ENCODE results near the gene ABCB1. TPM values are rescaled to one million over a fixed set of nuclear protein-coding genes. Genes with fewer than 3 reads are reported as not detected.
A peak's percentile ranks its signal among the peaks of the same experiment; 100 is the strongest.
"Not testable (repeated sequence)": the region's sequence is repeated elsewhere in the genome, so short reads cannot be mapped to it uniquely, and the experiment has no call there.

ABCB1 gene
- polyA plus RNA-seq, 12 donors: 0.22 to 0.88 (median 0.59) TPM; not detected in 2

DNA sequence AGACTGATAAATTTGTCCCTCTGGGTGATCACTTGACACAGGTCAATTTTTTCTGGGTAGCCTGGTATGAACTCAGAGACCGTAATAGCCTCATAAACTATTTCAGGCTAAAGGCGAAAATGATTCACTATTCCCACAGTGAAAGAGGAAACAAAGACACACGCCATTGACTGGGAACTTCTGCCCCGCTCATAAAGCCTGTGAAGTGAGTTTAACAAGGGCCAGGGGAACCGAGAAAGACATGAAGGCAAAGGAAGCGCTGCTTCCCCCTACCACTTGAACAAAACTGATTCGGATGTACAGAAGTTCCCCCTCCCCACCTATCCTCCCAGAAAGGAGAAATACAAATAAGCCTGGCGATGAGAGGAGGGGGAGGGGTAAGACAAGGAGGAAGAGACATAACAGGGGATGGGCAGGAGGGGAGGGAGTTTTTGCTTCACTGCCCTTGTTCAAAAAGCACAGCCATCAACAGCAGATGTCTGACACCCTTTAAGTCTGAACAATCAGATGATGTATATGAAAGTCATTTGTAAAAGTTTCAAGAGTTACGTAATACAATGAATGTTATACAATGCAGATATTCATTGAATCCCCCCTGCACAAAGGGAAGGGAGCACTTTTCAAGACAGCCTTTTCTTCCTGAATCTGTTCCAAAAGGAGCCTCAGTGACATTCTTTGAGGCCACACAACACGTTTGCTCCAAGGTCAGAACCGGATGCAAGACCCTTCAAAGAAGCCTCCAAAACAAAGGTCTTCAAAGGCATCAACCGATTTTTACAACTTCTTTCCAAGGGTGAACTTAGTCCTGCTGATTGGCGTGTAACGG, 125.9 kb downstream of the ABCB1 start:
- DNase-seq: peak; percentile 22

DNA sequence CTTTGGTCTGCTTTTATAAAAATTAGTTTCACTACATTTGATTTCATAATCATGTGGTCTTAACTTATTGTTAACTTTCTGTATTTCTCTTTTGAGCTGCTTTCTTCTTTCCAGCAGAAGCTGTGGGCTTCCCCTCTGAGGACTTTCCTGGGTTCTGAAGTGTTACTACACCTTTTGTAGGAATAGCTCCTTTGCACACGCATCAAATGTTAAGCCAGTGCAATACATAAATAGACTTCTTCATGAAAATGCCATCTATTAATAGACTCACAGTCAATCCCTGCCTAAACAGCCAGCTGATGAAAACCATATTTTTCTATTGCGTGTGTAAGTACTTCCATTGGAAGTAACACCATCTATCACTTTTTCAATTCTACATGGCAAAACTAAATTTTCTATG, 126.7 kb downstream of the ABCB1 start:
- no peak for DNase-seq

DNA sequence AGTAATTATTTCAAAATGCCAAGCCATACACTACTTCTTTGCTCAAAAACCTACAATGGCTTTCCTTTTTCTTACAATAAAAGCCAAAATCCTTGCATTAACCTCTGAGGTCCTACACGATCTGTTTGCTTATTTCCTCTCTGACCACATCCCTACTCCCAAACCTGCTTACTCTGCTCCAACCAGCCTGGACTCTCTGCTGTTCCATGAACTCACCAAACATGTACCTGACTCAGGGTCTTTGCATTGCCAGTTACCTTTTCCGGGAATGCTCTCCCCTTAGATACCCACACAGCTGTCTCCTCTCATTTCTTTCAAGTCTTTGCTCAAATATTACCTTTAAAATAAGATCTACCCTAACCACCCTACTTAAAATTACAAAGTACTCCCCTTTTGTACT, 127.5 kb downstream of the ABCB1 start:
- no peak for DNase-seq

DNA sequence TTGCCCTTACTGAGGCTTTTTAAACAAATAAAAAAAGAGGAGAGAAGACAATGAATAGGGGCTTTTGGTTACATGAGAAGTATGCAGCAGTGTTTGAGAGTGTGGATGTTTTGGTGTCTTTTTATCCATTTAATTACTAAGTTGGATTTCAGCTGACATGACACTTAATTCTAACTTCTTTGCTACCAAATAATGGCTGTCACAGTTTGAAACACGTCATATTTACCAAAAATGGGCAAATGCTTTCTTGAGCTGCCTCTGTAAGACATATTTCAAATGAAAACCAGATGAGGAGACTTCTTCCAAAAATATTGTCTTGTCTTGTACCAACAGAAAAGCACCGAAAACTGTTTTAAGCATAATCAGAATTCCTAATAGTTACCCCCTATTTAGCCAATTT, 129.2 kb downstream of the ABCB1 start:
- DNase-seq: no peak

DNA sequence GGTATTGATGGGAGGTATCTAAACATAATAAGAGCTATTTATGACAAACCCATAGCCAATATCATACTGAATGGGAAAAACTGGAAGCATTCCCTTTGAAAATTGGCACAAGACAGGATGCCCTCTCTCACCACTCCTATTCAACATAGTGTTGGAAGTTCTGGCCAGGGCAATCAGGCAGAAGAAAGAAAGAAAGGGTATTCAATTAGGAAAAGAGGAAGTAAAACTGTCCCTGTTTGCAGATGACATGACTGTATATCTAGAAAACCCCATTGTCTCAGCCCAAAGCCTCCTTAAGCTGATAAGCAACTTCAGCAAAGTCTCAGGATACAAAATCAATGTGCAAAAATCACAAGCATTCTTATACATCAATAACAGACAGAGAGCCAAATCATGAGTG, 131.5 kb downstream of the ABCB1 start:
- DNase-seq: not testable (repeated sequence)

DNA sequence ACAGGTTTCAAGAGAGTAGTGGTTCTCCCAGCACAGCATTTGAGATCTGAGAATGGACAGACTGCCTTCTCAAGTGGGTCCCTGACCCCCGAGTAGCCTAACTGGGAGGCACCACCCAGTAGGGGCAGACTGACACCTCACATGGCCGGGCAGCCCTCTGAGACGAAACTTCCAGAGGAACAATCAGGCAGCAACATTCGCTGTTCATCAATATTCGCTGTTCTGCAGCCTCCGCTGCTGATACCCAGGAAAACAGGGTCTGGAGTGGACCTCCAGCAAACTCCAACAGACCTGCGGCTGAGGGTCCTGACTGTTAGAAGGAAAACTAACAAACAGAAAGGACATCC, 135.2 kb downstream of the ABCB1 start:
- DNase-seq: not testable (repeated sequence)

DNA sequence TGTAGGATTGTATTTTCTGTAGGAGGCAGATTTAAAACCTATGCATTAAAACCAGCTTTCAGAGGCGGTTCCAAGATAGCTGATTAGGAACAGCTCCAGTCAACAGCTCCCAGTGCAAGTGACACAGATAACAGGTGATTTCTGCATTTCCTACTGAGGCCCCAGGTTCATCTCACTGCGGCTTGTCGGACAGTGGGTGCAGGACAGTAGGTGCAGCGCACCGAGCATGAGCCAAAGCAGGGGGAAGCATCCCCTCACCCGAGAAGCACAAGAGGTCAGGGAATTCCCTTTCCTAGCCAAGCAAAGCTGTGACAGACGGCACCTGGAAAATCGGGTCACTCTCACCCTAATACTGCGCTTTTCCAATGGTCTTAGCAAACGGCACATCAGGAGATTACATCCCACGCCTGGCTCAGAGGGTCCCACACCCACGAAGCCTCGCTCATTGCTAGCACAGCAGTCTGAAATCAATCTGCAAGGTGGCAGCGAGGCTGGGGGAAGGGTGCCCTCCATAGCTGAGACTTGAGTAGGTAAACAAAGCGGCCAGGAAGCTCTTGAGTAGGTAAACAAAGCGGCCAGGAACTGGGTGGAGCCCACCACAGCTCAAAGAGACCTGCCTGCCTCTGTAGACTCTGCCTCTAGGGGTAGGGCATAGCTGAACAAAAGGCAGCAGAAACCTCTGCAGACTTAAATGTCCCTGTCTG, 135.7 kb downstream of the ABCB1 start:
- DNase-seq: not testable (repeated sequence)

DNA sequence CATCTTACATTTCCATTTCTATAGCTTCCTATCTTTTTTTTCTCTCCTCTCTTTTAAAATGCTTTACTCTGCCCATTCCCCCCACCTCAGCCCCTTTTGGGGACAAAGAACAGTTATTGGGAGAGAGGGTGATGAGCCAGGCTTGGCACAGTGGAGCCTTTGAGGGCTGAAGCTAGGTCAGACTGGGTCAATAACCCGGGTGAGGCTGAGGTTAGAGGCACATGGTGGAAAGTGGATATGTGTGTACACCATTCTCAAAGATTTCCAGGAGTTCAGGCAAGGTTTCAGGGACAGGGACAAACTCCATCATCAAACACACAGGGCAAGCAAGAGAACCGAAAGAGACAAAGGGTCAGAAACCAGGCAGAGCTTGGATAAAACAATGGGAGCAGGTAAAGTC, 136.7 kb downstream of the ABCB1 start:
- no peak for DNase-seq

DNA sequence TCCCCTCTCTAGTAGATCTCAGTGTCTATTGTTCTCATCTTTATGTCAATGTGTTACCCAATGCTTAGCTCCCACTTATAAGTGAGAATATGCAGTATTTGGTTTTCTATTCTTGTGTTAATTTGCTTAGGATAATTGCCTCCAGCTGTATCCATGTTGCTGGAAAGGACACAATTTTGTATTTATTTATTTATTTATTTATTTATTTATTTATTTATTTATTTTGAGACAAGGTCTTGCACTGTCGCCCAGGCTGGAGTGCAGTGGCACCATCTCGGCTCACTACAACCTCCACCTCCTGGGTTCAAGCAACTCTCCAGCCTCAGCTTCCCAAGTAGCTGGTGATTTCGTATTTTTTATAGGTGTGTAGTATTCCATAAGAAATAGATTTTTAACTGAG, 140.2 kb downstream of the ABCB1 start:
- not testable (repeated sequence) for DNase-seq

DNA sequence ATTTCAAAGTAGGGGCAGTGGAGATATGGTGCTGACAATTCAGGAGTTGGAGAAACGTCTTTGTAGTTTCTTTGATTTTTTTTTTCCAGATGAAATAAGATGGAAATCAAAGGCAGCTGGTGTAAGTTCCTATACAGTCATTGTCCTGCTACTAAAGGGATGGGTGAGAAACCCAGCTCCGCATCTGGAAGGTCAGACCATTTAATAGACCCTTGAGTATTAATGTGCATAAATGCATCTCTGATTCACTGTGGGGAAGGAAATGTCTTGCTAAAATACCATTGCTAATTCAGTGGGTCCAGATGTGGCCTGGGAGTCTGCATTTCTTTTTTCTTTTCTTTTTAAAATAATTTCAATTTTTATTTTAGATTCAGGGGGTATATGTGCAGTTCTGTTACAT, 140.7 kb downstream of the ABCB1 start:
- no peak for DNase-seq

DNA sequence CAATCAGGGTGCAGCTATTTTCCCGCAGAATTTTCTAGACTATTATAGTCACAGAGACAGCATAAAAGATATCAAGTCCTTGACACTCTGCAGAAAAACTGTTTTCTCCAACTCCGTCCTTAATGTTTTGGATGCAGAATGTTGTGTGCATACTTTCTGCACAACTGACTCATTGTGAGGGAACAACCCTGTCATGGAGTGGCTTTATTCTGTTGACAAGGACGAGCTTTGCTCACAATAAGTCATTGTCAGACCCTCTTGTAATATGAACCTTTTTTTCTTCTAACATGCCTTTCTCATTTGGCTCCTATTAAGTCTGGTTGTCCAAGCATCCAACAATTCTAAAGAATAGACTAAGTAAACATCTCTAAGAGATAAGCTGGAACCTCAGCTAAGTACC, 142.5 kb downstream of the ABCB1 start:
- no peak for DNase-seq

DNA sequence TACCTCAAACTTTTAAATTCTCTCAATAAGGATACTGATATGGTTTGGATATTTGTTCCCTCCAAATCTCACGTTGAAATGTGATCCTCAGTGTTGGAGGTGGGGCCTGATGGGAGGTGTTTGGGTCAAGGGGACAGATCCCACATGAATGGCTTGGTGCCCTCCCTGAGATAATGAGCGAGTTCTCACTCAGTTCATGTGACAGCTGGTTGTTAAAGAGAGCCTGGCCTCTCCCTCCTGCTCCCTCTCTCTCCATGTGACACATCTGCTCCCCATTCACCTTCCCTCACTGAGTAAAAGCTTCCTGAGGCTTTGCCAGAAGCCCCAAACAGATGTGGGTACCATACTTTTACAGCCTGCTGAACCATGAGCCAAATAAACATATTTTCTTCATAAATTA, 144.4 kb downstream of the ABCB1 start:
- DNase-seq: no peak

Other genes with a start within 250 kb of the ABCB1 start
- 1 to 10 TPM in 2 of 12 donors, under 1 TPM in 8, not detected in 2; 0.33 to 3.7 (median 0.49) TPM for gene ABCB4, start 125.2 kb downstream of the ABCB1 start, polyA plus RNA-seq (ENCODE audit: insufficient read length in 12 of 12)
- under 1 TPM in 10 of 12 donors, not detected in 2; 0.12 to 0.69 (median 0.33) TPM for gene RUNDC3B, start 27.5 kb upstream of the ABCB1 start, polyA plus RNA-seq (ENCODE audit: insufficient read length in 12 of 12)

All from muscle of arm (tissue), 12 donors.